ENCODE measurements around the gene ENPEP. TPM values are rescaled to one million over a fixed set of nuclear protein-coding genes. Genes with fewer than 3 reads are reported as not detected.
"Not testable (repeated sequence)": the region's sequence is repeated elsewhere in the genome, so short reads cannot be mapped to it uniquely, and the experiment has no call there.

The ENPEP gene
- under 1 TPM in 1 of 2 experiments, not detected in 1; 0.05 TPM for total RNA-seq

GRCh38 chr4:110475881-110476818 lies at the start of gene ENPEP:
ENPEP (plus strand) TSS chr4:110476155; CDS start chr4:110476415, 260 bp downstream.
- no peak for TF ChIP-seq CTCF (IDR thresholded peaks at IDR 0.05)
- ChIA-PET CTCF (interaction anchor here (0.8 kb wide), 1 partner anchor 161 kb away, joined by 3 read pairs; no protein-coding TSS in a partner anchor), POLR2A (no interaction called here)
- Mint-ChIP-seq H3K4me3 (no peak within 1 kb of the TSS), H3K27me3 (peaks cover 6% of the 10 kb centered on the region), H3K36me3 (ENCODE audit: low read depth) (no peaks in the 10 kb centered on the region), H3K4me1 (ENCODE audit: low read depth) (no peaks in the 10 kb centered on the region), H3K27ac (no peak within 1 kb of the TSS), H3K9me3 (no peaks in the 10 kb centered on the region)
- intact Hi-C loops (cut with micrococcal nuclease) = no loop called here
- no peak for ATAC-seq
- DNase-seq = no peak

- H3K4me3 Mint-ChIP-seq; H3K9me3 Mint-ChIP-seq; H3K4me1 Mint-ChIP-seq (ENCODE audit: low read depth); intact Hi-C loops (cut with micrococcal nuclease); H3K27me3 Mint-ChIP-seq; H3K27ac Mint-ChIP-seq; ATAC-seq; CTCF ChIA-PET; H3K36me3 Mint-ChIP-seq (ENCODE audit: low read depth); DNase-seq; POLR2A ChIA-PET: not testable (repeated sequence)
These were observed 44.1 kb upstream of the ENPEP start for GRCh38 chr4:110431805-110432204.

GRCh38 chr4:110437292-110437691 lies 38.7 kb upstream of the ENPEP start:
- H3K9me3 Mint-ChIP-seq; H3K4me3 Mint-ChIP-seq; H3K27ac Mint-ChIP-seq; DNase-seq; H3K4me1 Mint-ChIP-seq (ENCODE audit: low read depth); POLR2A ChIA-PET; CTCF ChIA-PET; intact Hi-C loops (cut with micrococcal nuclease); H3K36me3 Mint-ChIP-seq (ENCODE audit: low read depth); ATAC-seq: not testable (repeated sequence)
- peaks cover 14% of the 10 kb centered on the region for H3K27me3 Mint-ChIP-seq

- CTCF ChIA-PET; H3K4me3 Mint-ChIP-seq; POLR2A ChIA-PET; H3K9me3 Mint-ChIP-seq; DNase-seq; H3K36me3 Mint-ChIP-seq (ENCODE audit: low read depth); intact Hi-C loops (cut with micrococcal nuclease); ATAC-seq; H3K27ac Mint-ChIP-seq; H3K4me1 Mint-ChIP-seq (ENCODE audit: low read depth): not testable (repeated sequence)
- H3K27me3 Mint-ChIP-seq = peaks cover 21% of the 10 kb centered on the region
These were observed 36.7 kb upstream of the ENPEP start for GRCh38 chr4:110439209-110439608.

- no peaks in the 10 kb centered on the region for H3K9me3 Mint-ChIP-seq
- no peak overlapping the region for H3K4me3 Mint-ChIP-seq
- no peak for ATAC-seq
- ChIA-PET CTCF (no interaction called here), POLR2A (interaction anchor here (0.7 kb wide), 1 partner anchor 70 kb away, joined by 3 read pairs; no protein-coding TSS in a partner anchor)
- DNase-seq = peak; percentile 4
- H3K4me1 Mint-ChIP-seq (ENCODE audit: low read depth) = no peaks in the 10 kb centered on the region
- TF ChIP-seq CTCF (IDR thresholded peaks at IDR 0.05) = no peak
- H3K27ac Mint-ChIP-seq = no peak overlapping the region
- H3K36me3 Mint-ChIP-seq (ENCODE audit: low read depth) = no peaks in the 10 kb centered on the region
- H3K27me3 Mint-ChIP-seq = peaks cover 16% of the 10 kb centered on the region
- intact Hi-C loops (cut with micrococcal nuclease) = no loop called here
These were observed 33.6 kb upstream of the ENPEP start for GRCh38 chr4:110442309-110442708.

GRCh38 chr4:110442788-110443187 lies 33.2 kb upstream of the ENPEP start:
- Mint-ChIP-seq H3K4me3 (no peak overlapping the region), H3K27ac (no peak overlapping the region), H3K4me1 (ENCODE audit: low read depth) (no peaks in the 10 kb centered on the region), H3K36me3 (ENCODE audit: low read depth) (no peaks in the 10 kb centered on the region), H3K27me3 (peaks cover 13% of the 10 kb centered on the region), H3K9me3 (no peaks in the 10 kb centered on the region)
- no peak for TF ChIP-seq CTCF (IDR thresholded peaks at IDR 0.05)
- intact Hi-C loops (cut with micrococcal nuclease) = no loop called here
- CTCF ChIA-PET = no interaction called here
- POLR2A ChIA-PET = interaction anchor here (0.7 kb wide), 1 partner anchor 70 kb away, joined by 3 read pairs; no protein-coding TSS in a partner anchor
- DNase-seq (no peak), ATAC-seq (no peak)

Data from activated CD8-positive, alpha-beta T cell treated with anti-CD3 and anti-CD28 coated beads for 36 hours (primary cell).